ENCODE results near the gene STX1A.

Gene STX1A

DNA sequence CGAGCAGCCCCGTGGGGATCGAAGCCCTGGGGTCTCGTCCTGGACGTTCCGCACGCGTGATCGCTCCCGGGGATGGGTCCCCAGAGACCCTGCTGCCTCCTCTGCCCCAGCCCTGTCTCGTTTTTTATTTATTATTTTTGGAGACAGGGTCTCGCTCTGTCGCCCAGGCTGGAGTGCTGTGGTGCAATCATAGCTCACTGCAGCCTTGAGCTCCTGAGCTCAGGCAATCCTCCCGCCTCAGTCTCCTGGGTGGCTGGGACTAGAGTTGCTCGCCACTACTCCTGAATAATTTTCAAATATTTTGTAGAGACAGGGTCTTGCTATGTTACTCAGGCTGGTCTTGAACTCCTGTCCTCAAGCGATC, 319 bp upstream of the STX1A start (continued):
- TF ChIP-seq INSM2 (tag by site-specific recombination; IDR thresholded peaks at IDR 0.05): no peak
- TF ChIP-seq KLF8 (tag by site-specific recombination; IDR thresholded peaks at IDR 0.05): no peak; the same call in 1 of the 2 replicates
- TF ChIP-seq KLF1 (tag by site-specific recombination; IDR thresholded peaks at IDR 0.05): peak; percentile 66
- no peak for TF ChIP-seq ZEB2 (tag by site-specific recombination; IDR thresholded peaks at IDR 0.05)
- TF ChIP-seq PRDM1 (tag by site-specific recombination; IDR thresholded peaks at IDR 0.05): no peak
- TF ChIP-seq FEZF1 (tag by site-specific recombination; IDR thresholded peaks at IDR 0.05): no peak
- no peak for TF ChIP-seq ZNF585B (tag by site-specific recombination; IDR thresholded peaks at IDR 0.05)

GRCh38 chr7:73718438-73718881, 1.0 kb downstream of the STX1A start:
- Histone ChIP-seq H3K4me3 (ENCODE audit: low read depth, low read length) (peak overlapping the region; percentile 78), H3K4me1 (ENCODE audit: control insufficient read depth, insufficient read depth, low read length) (peaks cover 18% of the 10 kb centered on the region), H3K36me3 (ENCODE audit: control insufficient read depth in 2 of 2, insufficient read depth in 1 of 2, low read length in 2 of 2) (no peaks in the 10 kb centered on the region; a peak in 1 of 3 replicates), H3K9me3 (ENCODE audit: control insufficient read depth, insufficient read depth, low read depth, low read length) (no peaks in the 10 kb centered on the region), H3K27ac (ENCODE audit: extremely low read depth, low read depth, low read length) (no peak overlapping the region)
- TF ChIP-seq, protein P1, sequence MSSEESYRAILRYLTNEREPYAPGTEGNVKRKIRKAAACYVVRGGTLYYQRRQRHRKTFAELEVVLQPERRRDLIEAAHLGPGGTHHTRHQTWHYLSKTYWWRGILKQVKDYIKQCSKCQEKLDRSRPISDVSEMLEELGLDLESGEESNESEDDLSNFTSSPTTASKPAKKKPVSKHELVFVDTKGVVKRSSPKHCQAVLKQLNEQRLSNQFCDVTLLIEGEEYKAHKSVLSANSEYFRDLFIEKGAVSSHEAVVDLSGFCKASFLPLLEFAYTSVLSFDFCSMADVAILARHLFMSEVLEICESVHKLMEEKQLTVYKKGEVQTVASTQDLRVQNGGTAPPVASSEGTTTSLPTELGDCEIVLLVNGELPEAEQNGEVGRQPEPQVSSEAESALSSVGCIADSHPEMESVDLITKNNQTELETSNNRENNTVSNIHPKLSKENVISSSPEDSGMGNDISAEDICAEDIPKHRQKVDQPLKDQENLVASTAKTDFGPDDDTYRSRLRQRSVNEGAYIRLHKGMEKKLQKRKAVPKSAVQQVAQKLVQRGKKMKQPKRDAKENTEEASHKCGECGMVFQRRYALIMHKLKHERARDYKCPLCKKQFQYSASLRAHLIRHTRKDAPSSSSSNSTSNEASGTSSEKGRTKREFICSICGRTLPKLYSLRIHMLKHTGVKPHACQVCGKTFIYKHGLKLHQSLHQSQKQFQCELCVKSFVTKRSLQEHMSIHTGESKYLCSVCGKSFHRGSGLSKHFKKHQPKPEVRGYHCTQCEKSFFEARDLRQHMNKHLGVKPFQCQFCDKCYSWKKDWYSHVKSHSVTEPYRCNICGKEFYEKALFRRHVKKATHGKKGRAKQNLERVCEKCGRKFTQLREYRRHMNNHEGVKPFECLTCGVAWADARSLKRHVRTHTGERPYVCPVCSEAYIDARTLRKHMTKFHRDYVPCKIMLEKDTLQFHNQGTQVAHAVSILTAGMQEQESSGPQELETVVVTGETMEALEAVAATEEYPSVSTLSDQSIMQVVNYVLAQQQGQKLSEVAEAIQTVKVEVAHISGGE (tag by site-specific recombination; conservative IDR thresholded peaks at IDR 0.05; ENCODE audit: low read depth): no peak
- no peak for TF ChIP-seq ZNF548 (tag by site-specific recombination; IDR thresholded peaks at IDR 0.05)
- TF ChIP-seq, protein P2, sequence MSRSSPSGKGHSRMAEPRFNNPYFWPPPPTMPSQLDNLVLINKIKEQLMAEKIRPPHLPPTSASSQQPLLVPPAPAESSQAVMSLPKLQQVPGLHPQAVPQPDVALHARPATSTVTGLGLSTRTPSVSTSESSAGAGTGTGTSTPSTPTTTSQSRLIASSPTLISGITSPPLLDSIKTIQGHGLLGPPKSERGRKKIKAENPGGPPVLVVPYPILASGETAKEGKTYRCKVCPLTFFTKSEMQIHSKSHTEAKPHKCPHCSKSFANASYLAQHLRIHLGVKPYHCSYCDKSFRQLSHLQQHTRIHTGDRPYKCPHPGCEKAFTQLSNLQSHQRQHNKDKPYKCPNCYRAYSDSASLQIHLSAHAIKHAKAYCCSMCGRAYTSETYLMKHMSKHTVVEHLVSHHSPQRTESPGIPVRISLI (tag by site-specific recombination; IDR thresholded peaks at IDR 0.05): no peak
- peak; percentile 60 for TF ChIP-seq GLIS1 (tag by site-specific recombination; IDR thresholded peaks at IDR 0.05)
- no peak for TF ChIP-seq SETDB1 (IDR thresholded peaks at IDR 0.05; ENCODE audit: insufficient read length, low read length)
- no peak for TF ChIP-seq SP3 (tag by site-specific recombination; IDR thresholded peaks at IDR 0.05)
- 0 out of 2 replicates have a peak, but pooled peaks have one; percentile 20 for TF ChIP-seq KLF1 (tag by site-specific recombination; IDR thresholded peaks at IDR 0.05)
- peak; percentile 94 for TF ChIP-seq ZBTB48 (tag by site-specific recombination; IDR thresholded peaks at IDR 0.05)
- no peak for TF ChIP-seq ZNF596 (tag by site-specific recombination; IDR thresholded peaks at IDR 0.05)
- TF ChIP-seq, protein P3, sequence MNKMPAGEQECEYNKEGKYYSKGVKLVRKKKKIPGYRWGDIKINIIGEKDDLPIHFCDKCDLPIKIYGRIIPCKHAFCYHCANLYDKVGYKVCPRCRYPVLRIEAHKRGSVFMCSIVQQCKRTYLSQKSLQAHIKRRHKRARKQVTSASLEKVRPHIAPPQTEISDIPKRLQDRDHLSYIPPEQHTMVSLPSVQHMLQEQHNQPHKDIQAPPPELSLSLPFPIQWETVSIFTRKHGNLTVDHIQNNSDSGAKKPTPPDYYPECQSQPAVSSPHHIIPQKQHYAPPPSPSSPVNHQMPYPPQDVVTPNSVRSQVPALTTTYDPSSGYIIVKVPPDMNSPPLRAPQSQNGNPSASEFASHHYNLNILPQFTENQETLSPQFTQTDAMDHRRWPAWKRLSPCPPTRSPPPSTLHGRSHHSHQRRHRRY (tag by site-specific recombination; IDR thresholded peaks at IDR 0.05): no peak
- no peak for TF ChIP-seq KLF9 (tag by site-specific recombination; IDR thresholded peaks at IDR 0.05; ENCODE audit: low read depth)
- no peak for TF ChIP-seq RBAK (tag by site-specific recombination; IDR thresholded peaks at IDR 0.05)
- no peak for TF ChIP-seq ZNF398 (tag by site-specific recombination; IDR thresholded peaks at IDR 0.05)
- no peak for TF ChIP-seq ZNF704 (tag by site-specific recombination; IDR thresholded peaks at IDR 0.05)
- TF ChIP-seq REPIN1 (tag by site-specific recombination; IDR thresholded peaks at IDR 0.05; ENCODE audit: low read depth): no peak
- TF ChIP-seq CTCF (tag by site-specific recombination; IDR thresholded peaks at IDR 0.05): no peak
- no peak for TF ChIP-seq SALL2 (tag by site-specific recombination; IDR thresholded peaks at IDR 0.05; ENCODE audit: borderline replicate concordance)
- TF ChIP-seq ZNF155 (tag by site-specific recombination; IDR thresholded peaks at IDR 0.05): no peak
- ChIA-PET POLR2A (no interaction called here), CTCF (interaction anchor here (0.8 to 1.2 kb wide), 4 partner anchors 16 to 137 kb away, joined by 3 to 6 read pairs (median 4); no protein-coding TSS in a partner anchor)

Data from HEK293 (cell line).